GM06990 (cell line): Measurements from ENCODE around the gene PPP1R12A.

Experiments
- DNase-seq: peaks from one replicate; pipeline ENCODE4 v3.0.0-alpha.2; 2011; ENCODE audit not compliant: insufficient read length; ENCODE audit errors: extremely low read depth
- H3K27me3 ChIP-seq: replicated peaks from 2 replicates; pipeline ENCODE4 v1.6.0; 2011; ENCODE audit warnings: low read length; ENCODE audit not compliant: control insufficient read depth, insufficient read depth
- H3K36me3 ChIP-seq: 2 replicates; pipeline ENCODE4 v1.5.1; 2011; ENCODE audit warnings: low read length; ENCODE audit not compliant: control insufficient read depth, insufficient read depth
- H3K4me3 ChIP-seq: replicated peaks from 2 replicates; pipeline ENCODE4 v1.5.1; 2011; ENCODE audit warnings: low read depth, mild to moderate bottlenecking, control low read depth, low read length
- CTCF ChIP-seq: IDR thresholded peaks from 2 replicates; pipeline ENCODE4 v1.5.1; 2011; ENCODE audit warnings: low read length, control low read depth, mild to moderate bottlenecking, inconsistent platforms; ENCODE audit not compliant: insufficient read depth, poor library complexity, severe bottlenecking

Gene PPP1R12A

GRCh38 chr12:79761341-79761740, 173.6 kb downstream of the PPP1R12A start:
- TF ChIP-seq CTCF = no peak
- no peaks in the 10 kb centered on the region for H3K36me3 ChIP-seq
- no peaks in the 10 kb centered on the region for H3K27me3 ChIP-seq
- no peak for DNase-seq
- no peak overlapping the region for H3K4me3 ChIP-seq

DNA sequence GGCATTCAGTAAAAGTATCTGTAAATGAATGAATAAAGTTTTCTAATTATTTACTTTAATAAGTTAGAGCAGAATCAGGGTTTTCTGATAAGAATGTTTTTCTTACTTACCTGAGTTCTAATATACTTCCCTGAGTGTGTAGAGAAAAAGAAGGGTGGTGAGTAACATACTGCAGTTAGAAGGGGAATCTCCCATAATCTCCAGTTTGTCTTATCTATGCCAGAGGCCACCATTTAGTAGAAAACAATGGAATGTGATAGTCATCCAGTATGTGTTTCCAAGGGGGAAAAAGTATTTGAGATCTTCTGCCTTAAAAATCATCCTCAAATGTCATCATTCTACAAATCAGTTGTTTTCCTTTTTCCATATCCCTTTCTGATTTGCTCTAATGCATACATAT, 187.6 kb downstream of the PPP1R12A start:
- TF ChIP-seq CTCF = no peak
- H3K36me3 ChIP-seq = no peaks in the 10 kb centered on the region
- DNase-seq = no peak
- H3K27me3 ChIP-seq = no peaks in the 10 kb centered on the region
- no peak overlapping the region for H3K4me3 ChIP-seq

- DNase-seq = peak; percentile 6
- peak; percentile 54 for TF ChIP-seq CTCF
- Histone ChIP-seq H3K36me3 (no peaks in the 10 kb centered on the region), H3K27me3 (no peaks in the 10 kb centered on the region), H3K4me3 (no peak overlapping the region)
Observed at GRCh38 chr12:79737875-79738718, 196.8 kb downstream of the PPP1R12A start.

- Histone ChIP-seq H3K27me3 (no peaks in the 10 kb centered on the region), H3K36me3 (no peaks in the 10 kb centered on the region), H3K4me3 (no peak overlapping the region)
- no peak for DNase-seq
- TF ChIP-seq CTCF = no peak
Observed at GRCh38 chr12:79732638-79733037, 202.3 kb downstream of the PPP1R12A start.

DNA sequence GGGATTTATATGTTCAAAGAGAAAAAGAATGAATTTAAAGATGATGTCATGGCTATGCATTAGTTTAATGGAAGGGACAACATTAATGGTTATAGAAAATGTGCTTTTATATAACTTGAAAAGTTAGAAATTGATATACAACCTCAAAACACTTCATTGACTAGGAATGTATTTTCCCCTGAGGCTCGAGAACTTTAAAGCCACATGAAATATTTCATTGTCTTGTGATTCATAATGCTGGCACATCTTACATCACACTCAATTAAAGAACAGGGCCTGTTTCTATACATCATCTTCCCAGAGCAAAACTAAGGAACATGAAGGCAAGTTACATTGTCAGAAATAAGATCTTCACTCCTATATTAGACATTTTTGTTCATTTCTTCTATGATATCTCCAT, 208.9 kb downstream of the PPP1R12A start:
- DNase-seq = no peak
- Histone ChIP-seq H3K36me3 (no peaks in the 10 kb centered on the region), H3K27me3 (no peaks in the 10 kb centered on the region), H3K4me3 (no peak overlapping the region)
- TF ChIP-seq CTCF = no peak
